Epithelial cell of alveolus of lung (primary cell): ENCODE data around the gene CES1. TPM values are rescaled to one million over a fixed set of nuclear protein-coding genes. Genes with fewer than 3 reads are reported as not detected.

Experiments
- total RNA-seq: library from RNA; depleted of rRNA; stranded (reverse); fragments of >200 nt; gene quantifications from 2 replicates; pipeline ENCODE4 v1.2.1, GENCODE V29; 2015

CES1 gene
- total RNA-seq, result 4.7 and 7.8 TPM in 2 replicates

GRCh38 chr16:55832773-55833691 is at the start of gene CES1:
Gene CES1 (minus strand): TSS chr16:55833096. CDS start chr16:55833055, 41 bp downstream.

DNA sequence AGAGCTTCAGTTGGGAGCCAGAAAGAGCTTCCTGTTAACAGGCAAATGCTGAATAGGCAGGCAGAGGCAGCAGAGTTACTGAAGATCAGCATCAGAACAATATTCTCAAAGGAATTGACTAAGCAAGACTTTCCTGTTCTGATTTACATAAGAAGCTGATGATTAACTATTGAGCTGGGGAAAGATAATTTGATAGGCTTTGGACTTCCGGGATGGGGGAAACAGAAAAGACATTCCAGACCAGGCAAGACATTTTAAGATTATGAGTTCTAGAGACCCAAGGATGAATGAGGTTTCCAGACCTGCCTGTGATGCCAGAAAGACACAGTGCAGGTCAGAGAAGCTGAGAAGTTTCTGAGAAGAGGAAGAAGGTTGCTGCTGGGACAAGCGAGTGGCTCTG is 42.4 kb upstream of the CES1 start, which contains the start of gene CES5A:
CES5A (minus strand) TSS at position 101 of the 400 bp plus-strand sequence. CDS start 152 bp downstream, outside the sequence.

Other genes with a start within 250 kb of the CES1 start
- gene SLC6A2, start 177.1 kb downstream of the CES1 start, total RNA-seq, result not detected in 2 replicates
- not detected in 2 replicates for gene CES5A, start 42.3 kb upstream of the CES1 start, total RNA-seq